Transverse colon (tissue), 4 donors: Measurements from ENCODE around the gene CDC45. TPM values are rescaled to one million over a fixed set of nuclear protein-coding genes. Genes with fewer than 3 reads are reported as not detected.

Experiments used
- DNase-seq: peaks from one replicate; pipeline ENCODE4 v3.0.0-alpha.2; 2019
- H3K27ac ChIP-seq, 4 donors: fragments of 200-600 bp; sonication (generic); 2 replicates each; pipeline ENCODE4 v1.5.1; 2016 to 2018; ENCODE audit warnings: inconsistent platforms in 4 of 4
- H3K27me3 ChIP-seq: fragments of 200-600 bp; sonication (generic); 2 replicates; pipeline ENCODE4 v1.5.1; 2017; ENCODE audit warnings: inconsistent platforms
- H3K36me3 ChIP-seq, 4 donors: fragments of 200-600 bp; sonication (generic); 2 replicates each; pipeline ENCODE4 v1.5.1; 2017 to 2019; ENCODE audit warnings: inconsistent platforms in 4 of 4
- H3K4me1 ChIP-seq, 4 donors: fragments of 200-600 bp; sonication (generic); 2 replicates each; pipeline ENCODE4 v1.5.1; 2017 to 2020; ENCODE audit warnings: inconsistent platforms in 4 of 4
- H3K4me3 ChIP-seq, 4 donors: fragments of 200-600 bp; sonication (generic); 1 replicate in 1 of 4; 2 replicates in 3 of 4; pipeline versions ENCODE4 v1.5.1 to v1.6.1; 2017 to 2019; ENCODE audit warnings: inconsistent platforms in 4 of 4
- H3K9me3 ChIP-seq, 2 donors: fragments of 200-600 bp; sonication (generic); 2 replicates each; pipeline ENCODE4 v1.5.1; 2017 to 2019; ENCODE audit warnings: inconsistent platforms in 2 of 2
- EP300 ChIP-seq: sonication (generic); formaldehyde crosslinking; IDR thresholded peaks from one replicate; pipeline ENCODE4 v1.6.1; 2017; ENCODE audit warnings: antibody characterized with exemption, low read depth
- POLR2A ChIP-seq: fragments of 450-650 bp; IDR thresholded peaks from one replicate; pipeline ENCODE4 v1.6.1; 2016; ENCODE audit warnings: antibody characterized with exemption, mild to moderate bottlenecking, moderate library complexity
- POLR2AphosphoS5 ChIP-seq, 3 donors: sonication (generic); formaldehyde crosslinking; IDR thresholded peaks; one replicate each; pipeline ENCODE4 v1.6.1; 2016; ENCODE audit warnings: antibody characterized with exemption in 3 of 3
- WGBS, 2 donors: methylation state at CpG; one replicate each; pipeline ENCODE4 v1.1.5; 2018; ENCODE audit warnings: low coverage in 1 of 2; 5-methylcytosine and 5-hydroxymethylcytosine counted together
- in situ Hi-C, 4 donors: fragments of 200-750 bp; cut with MboI; loops; one replicate each; pipeline versions ENCODE4 v1.15.0 to v1.15.1; 2017; ENCODE audit warnings: low sequenced_read_pairs in 3 of 4, low pct_ligation_motif_present in 1 of 4, low pct_unique_long_range_greater_than_20kb in 1 of 4
- intact Hi-C: fragments of 100-400 bp; cut with DNase I; formaldehyde crosslinking; loops from one replicate; pipeline ENCODE4 v1.15.1; 2023; ENCODE audit warnings: low total_unique reads
- total RNA-seq, 4 donors: library from RNA; depleted of rRNA; stranded (reverse); fragments of >200 nt; gene quantifications; one replicate each; pipeline ENCODE4 v1.1.0, GENCODE V29; 2016
- TF ChIP-seq, protein P1 (sequence below), 5 experiments: fragments of 200-600 bp in 3 of 5; fragments of 450-650 bp in 2 of 5; sonication (generic) in 3 of 5; IDR thresholded peaks; 1 replicate in 2 of 5; 2 replicates in 3 of 5; pipeline ENCODE4 v1.5.1; 2016 to 2017; ENCODE audit warnings: antibody characterized with exemption in 5 of 5, inconsistent platforms in 3 of 5, mild to moderate bottlenecking in 2 of 5, moderate library complexity in 1 of 5

CDC45 gene
- total RNA-seq, 4 donors from 2014 or later = 1.1 to 2.0 (median 1.2) TPM; not detected in 1

DNA sequence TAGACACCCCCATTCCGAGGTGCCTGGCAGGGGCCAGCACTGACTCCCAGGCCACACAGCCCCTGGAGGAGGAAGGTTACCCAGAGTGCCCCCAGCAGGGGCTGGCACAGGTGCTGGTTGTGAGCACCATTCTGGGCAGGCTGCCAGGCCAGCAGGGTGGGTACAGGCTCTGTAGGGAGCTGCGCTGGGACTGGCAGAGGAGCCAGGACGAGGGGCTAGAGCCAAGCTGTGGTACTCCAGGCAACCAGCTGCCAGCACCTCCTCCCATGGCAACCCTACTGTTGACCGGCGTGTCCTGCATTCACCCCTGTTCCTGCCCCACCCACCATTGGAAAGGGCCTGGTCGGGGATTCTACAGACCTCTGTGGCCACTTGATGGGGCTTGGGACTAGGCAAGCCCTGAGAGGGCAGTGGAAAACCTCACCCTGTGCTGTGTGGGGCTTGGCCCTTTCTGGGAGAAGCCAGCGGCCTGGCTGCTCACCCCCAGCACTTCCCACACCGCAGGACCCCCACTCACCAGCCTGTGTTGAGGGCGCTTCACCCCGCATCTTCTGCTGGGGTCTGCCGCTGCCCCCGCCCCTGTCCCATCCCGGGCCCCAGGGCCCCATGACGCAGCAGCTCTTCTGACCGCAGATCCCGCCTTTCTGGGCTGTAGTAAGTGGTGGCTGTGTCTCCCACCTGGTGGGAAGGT, 42.6 kb downstream of the CDC45 start:
- TF ChIP-seq EP300 (no peak), POLR2A (no peak), POLR2AphosphoS5 (IDR thresholded peaks at IDR 0.05) (no peak)
- TF ChIP-seq, protein P1, sequence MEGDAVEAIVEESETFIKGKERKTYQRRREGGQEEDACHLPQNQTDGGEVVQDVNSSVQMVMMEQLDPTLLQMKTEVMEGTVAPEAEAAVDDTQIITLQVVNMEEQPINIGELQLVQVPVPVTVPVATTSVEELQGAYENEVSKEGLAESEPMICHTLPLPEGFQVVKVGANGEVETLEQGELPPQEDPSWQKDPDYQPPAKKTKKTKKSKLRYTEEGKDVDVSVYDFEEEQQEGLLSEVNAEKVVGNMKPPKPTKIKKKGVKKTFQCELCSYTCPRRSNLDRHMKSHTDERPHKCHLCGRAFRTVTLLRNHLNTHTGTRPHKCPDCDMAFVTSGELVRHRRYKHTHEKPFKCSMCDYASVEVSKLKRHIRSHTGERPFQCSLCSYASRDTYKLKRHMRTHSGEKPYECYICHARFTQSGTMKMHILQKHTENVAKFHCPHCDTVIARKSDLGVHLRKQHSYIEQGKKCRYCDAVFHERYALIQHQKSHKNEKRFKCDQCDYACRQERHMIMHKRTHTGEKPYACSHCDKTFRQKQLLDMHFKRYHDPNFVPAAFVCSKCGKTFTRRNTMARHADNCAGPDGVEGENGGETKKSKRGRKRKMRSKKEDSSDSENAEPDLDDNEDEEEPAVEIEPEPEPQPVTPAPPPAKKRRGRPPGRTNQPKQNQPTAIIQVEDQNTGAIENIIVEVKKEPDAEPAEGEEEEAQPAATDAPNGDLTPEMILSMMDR (IDR thresholded peaks at IDR 0.05) = no peak
- no peak for DNase-seq
- peaks cover 0 to 19% (median 18%) of the 10 kb centered on the region in 4 donors for H3K4me1 ChIP-seq
- peak overlapping the region in 1 of 4 donors; percentile 48 for H3K27ac ChIP-seq
- in situ Hi-C loops (no loop called here), intact Hi-C loops (no loop called here)
- H3K9me3 ChIP-seq = no peaks in the 10 kb centered on the region
- H3K36me3 ChIP-seq = no peaks in the 10 kb centered on the region
- 79% methylated on average over 13 of the region's 16 CpGs; no CpG with 5 or more reads in 1 of the 2 donors for WGBS, 2 donors
- H3K27me3 ChIP-seq = peaks cover 51% of the 10 kb centered on the region
- H3K4me3 ChIP-seq = peak overlapping the region in 3 of 4 donors; percentile 6 to 44 (median 25)

DNA sequence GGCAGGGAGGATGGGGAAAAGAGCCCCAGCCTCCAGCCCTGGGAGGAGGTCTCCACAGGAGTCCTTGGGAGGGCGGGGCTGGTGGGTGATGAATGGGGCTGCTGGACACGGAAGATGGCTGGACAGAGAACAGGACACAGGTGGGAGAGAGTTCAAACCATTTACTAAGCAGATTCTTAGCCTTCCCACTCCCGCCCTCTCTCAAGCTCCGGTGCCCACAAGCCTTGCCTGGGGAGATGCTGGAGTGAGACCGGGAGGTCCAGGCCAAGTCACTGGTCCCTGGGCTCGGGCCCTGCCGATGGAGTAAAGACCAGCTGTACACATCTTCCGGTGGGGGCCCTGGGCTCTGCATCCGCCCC, 43.1 kb downstream of the CDC45 start:
- peak overlapping the region in 3 of 4 donors; percentile 22 to 48 (median 29) for H3K27ac ChIP-seq
- 47% methylated on average over 9 of the region's 9 CpGs; no CpG with 5 or more reads in 1 of the 2 donors for WGBS, 2 donors
- H3K4me3 ChIP-seq = peak overlapping the region in 3 of 4 donors; percentile 6 to 44 (median 25)
- H3K36me3 ChIP-seq = no peaks in the 10 kb centered on the region
- intact Hi-C loops = no loop called here
- no peaks in the 10 kb centered on the region for H3K9me3 ChIP-seq
- TF ChIP-seq EP300 (no peak), POLR2AphosphoS5 (IDR thresholded peaks at IDR 0.05) (no peak), POLR2A (no peak)
- TF ChIP-seq, protein P1 (IDR thresholded peaks at IDR 0.05) = no peak
- in situ Hi-C loops = no loop called here
- DNase-seq = no peak
- H3K27me3 ChIP-seq = peaks cover 51% of the 10 kb centered on the region
- peaks cover 0 to 19% (median 18%) of the 10 kb centered on the region in 4 donors for H3K4me1 ChIP-seq

DNA sequence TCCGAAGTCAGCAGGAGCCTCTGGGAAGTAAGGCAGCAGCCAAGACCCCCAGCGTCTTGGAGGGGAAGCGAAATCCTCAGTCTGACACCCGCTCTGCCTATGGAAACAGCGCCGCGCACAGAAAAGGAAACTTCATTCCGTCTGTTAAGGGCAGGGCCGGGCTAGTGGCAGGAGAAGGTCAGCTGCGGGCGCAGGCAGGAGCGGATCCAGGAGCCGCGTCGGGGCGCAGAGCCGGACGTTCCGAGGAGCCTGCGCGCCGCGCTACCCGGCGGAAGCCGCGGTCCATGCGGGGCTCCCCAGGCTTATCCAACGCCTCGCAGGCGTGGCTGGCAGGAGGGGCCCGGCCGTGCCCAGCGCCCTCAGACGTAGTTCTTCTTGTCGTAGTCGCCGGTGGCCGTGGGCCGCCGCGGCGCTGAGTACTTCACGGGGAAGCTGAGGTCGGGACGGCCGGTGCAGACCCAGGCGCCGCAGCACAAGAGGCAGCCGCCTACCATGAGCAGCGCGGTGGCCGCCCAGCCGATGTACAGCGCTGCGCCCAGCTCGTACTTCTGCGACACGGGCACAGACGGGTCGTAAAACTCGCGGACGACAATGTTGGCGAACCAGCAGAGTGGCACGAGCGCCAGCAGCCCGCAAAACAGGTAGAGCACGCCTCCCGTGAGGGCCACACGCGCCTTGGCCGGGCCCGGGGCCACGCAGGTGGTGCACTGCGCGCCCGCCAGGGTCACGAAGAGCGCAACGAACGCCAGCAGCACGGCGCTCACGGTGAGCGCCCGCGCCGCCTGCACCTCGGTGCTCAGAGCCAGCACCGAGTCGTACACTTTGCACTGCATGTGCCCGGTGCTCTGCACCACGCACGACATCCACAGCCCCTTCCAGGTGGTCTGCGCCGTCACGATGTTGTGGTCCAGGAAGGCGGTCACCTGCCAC, 43.8 kb downstream of the CDC45 start:
- in situ Hi-C loops (no loop called here), intact Hi-C loops (no loop called here)
- Histone ChIP-seq H3K4me1 (peaks cover 0 to 19% (median 18%) of the 10 kb centered on the region in 4 donors), H3K9me3 (no peaks in the 10 kb centered on the region), H3K27me3 (peaks cover 51% of the 10 kb centered on the region), H3K27ac (peak overlapping the region; percentile 22 to 48 (median 29)), H3K4me3 (peak overlapping the region in 3 of 4 donors; percentile 6 to 44 (median 25)), H3K36me3 (no peaks in the 10 kb centered on the region)
- no peak for DNase-seq
- TF ChIP-seq POLR2AphosphoS5 (IDR thresholded peaks at IDR 0.05) = no peak
- TF ChIP-seq EP300 = no peak
- TF ChIP-seq POLR2A = no peak
- TF ChIP-seq, protein P1 (IDR thresholded peaks at IDR 0.05) = no peak
- WGBS, 2 donors = 4% methylated on average over 82 of the region's 99 CpGs; no CpG with 5 or more reads in 1 of the 2 donors
